H9 (cell line): Measurements from ENCODE around the gene LIPE. TPM values are rescaled to one million over a fixed set of nuclear protein-coding genes. Genes with fewer than 3 reads are reported as not detected.
A peak's percentile ranks its signal among the peaks of the same experiment; 100 is the strongest.

Experiments used
- DNase-seq: peaks from one replicate; pipeline ENCODE4 v3.0.0-alpha.2; 2017
- H2AFZ ChIP-seq: one replicate; pipeline ENCODE4 v1.6.1; 2013; ENCODE audit warnings: mild to moderate bottlenecking, low read length, control low read depth, moderate library complexity
- H2AK5ac ChIP-seq: 2 replicates; pipeline ENCODE4 v1.6.1; 2013; ENCODE audit warnings: low read length, control low read depth, mixed read lengths; ENCODE audit not compliant: insufficient read length
- H2BK120ac ChIP-seq: one replicate; pipeline ENCODE4 v1.6.1; 2013; ENCODE audit warnings: low read depth, mild to moderate bottlenecking, low read length, control low read depth, inconsistent platforms; ENCODE audit not compliant: poor library complexity, severe bottlenecking
- H2BK12ac ChIP-seq: 2 replicates; pipeline ENCODE4 v1.6.1; 2013; ENCODE audit warnings: low read length, control low read depth, mixed read lengths, low read depth; ENCODE audit not compliant: insufficient read length
- H2BK15ac ChIP-seq: 2 replicates; pipeline ENCODE4 v1.6.1; 2013; ENCODE audit warnings: low read depth, low read length, control low read depth
- H2BK20ac ChIP-seq: one replicate; pipeline ENCODE4 v1.6.1; 2013; ENCODE audit warnings: low read depth, mild to moderate bottlenecking, low read length, control low read depth, inconsistent platforms; ENCODE audit not compliant: poor library complexity, severe bottlenecking
- H2BK5ac ChIP-seq: 2 replicates; pipeline ENCODE4 v1.6.1; 2013; ENCODE audit warnings: low read length, control low read depth, mixed read lengths; ENCODE audit not compliant: insufficient read length
- H3K14ac ChIP-seq: 2 replicates; pipeline ENCODE4 v1.6.1; 2013; ENCODE audit warnings: low read length, control low read depth; ENCODE audit not compliant: insufficient read depth
- H3K18ac ChIP-seq: 2 replicates; pipeline ENCODE4 v1.6.1; 2013; ENCODE audit warnings: low read depth, mild to moderate bottlenecking, mixed read lengths, low read length, control low read depth; ENCODE audit not compliant: insufficient read length
- H3K23ac ChIP-seq: 2 replicates; pipeline ENCODE4 v1.6.1; 2013; ENCODE audit warnings: low read length, control low read depth, mixed read lengths, low read depth; ENCODE audit not compliant: insufficient read length
- H3K23me2 ChIP-seq: 2 replicates; pipeline ENCODE4 v1.6.1; 2013; ENCODE audit warnings: low read depth, mild to moderate bottlenecking, mixed read lengths, low read length, control low read depth; ENCODE audit not compliant: insufficient read length, poor library complexity, severe bottlenecking
- H3K27ac ChIP-seq: 2 replicates; pipeline ENCODE4 v1.5.1; 2013; ENCODE audit warnings: low read length, control low read depth, mixed read lengths, low read depth; ENCODE audit not compliant: insufficient read length
- H3K27me3 ChIP-seq: 2 replicates; pipeline ENCODE4 v1.6.1; 2013; ENCODE audit warnings: low read length, control low read depth, inconsistent platforms; ENCODE audit not compliant: insufficient read depth
- H3K4ac ChIP-seq: 2 replicates; pipeline ENCODE4 v1.6.1; 2013; ENCODE audit warnings: low read depth, mild to moderate bottlenecking, control low read depth, inconsistent platforms, low read length, moderate library complexity
- H3K4me1 ChIP-seq: 2 replicates; pipeline ENCODE4 v1.6.1; 2013; ENCODE audit warnings: low read length, control low read depth, inconsistent platforms; ENCODE audit not compliant: insufficient read depth
- H3K4me2 ChIP-seq: 2 replicates; pipeline ENCODE4 v1.6.1; 2013; ENCODE audit warnings: low read length, control low read depth, mixed read lengths; ENCODE audit not compliant: insufficient read length, insufficient read depth
- H3K56ac ChIP-seq: 2 replicates; pipeline ENCODE4 v1.6.1; 2013; ENCODE audit warnings: low read depth, mild to moderate bottlenecking, mixed read lengths, low read length, control low read depth; ENCODE audit not compliant: insufficient read length
- H3K79me1 ChIP-seq: 2 replicates; pipeline ENCODE4 v1.6.1; 2013; ENCODE audit warnings: low read depth, mild to moderate bottlenecking, moderate library complexity, low read length, control low read depth, inconsistent platforms; ENCODE audit not compliant: insufficient read depth, poor library complexity, severe bottlenecking
- H3K79me2 ChIP-seq: 2 replicates; pipeline ENCODE4 v1.6.1; 2013; ENCODE audit warnings: low read length, control low read depth, inconsistent platforms; ENCODE audit not compliant: insufficient read depth
- H3K9ac ChIP-seq: 2 replicates; pipeline ENCODE4 v1.6.1; 2013; ENCODE audit warnings: low read length, control low read depth, mixed read lengths; ENCODE audit not compliant: insufficient read length; ENCODE audit errors: extremely low read depth
- H3K9me3 ChIP-seq: one replicate; pipeline ENCODE4 v1.6.1; 2013; ENCODE audit warnings: low read depth, low read length, inconsistent platforms; ENCODE audit not compliant: control insufficient read depth
- H3T11ph ChIP-seq: one replicate; pipeline ENCODE4 v1.6.1; 2013; ENCODE audit warnings: mild to moderate bottlenecking, low read length, control low read depth, inconsistent platforms
- H4K20me1 ChIP-seq: one replicate; pipeline ENCODE4 v1.6.1; 2013; ENCODE audit not compliant: control insufficient read depth, insufficient read length, insufficient read depth
- H4K5ac ChIP-seq: 2 replicates; pipeline ENCODE4 v1.6.1; 2013; ENCODE audit warnings: low read depth, mild to moderate bottlenecking, mixed read lengths, low read length, control low read depth; ENCODE audit not compliant: insufficient read length
- H4K8ac ChIP-seq: replicated peaks from 2 replicates; pipeline ENCODE4 v1.6.1; 2013; ENCODE audit warnings: low read length, control low read depth, mixed read lengths, low read depth; ENCODE audit not compliant: insufficient read length
- H4K91ac ChIP-seq: 2 replicates; pipeline ENCODE4 v1.6.1; 2013; ENCODE audit warnings: low read depth, mild to moderate bottlenecking, moderate library complexity, mixed read lengths, low read length, control low read depth; ENCODE audit not compliant: insufficient read length
- H3K27ac Mint-ChIP-seq, 3 experiments: 2 replicates in 2 of 3; 3 replicates in 1 of 3; pipeline ENCODE4 v1.8.0; 2020 to 2021; ENCODE audit warnings: mixed read lengths in 3 of 3, mild to moderate bottlenecking in 1 of 3, moderate library complexity in 1 of 3
- H3K27me3 Mint-ChIP-seq: 2 replicates; pipeline ENCODE4 v1.8.0; 2021; ENCODE audit warnings: low read depth, mild to moderate bottlenecking, moderate library complexity, mixed read lengths
- H3K36me3 Mint-ChIP-seq, 3 experiments: 2 replicates in 2 of 3; 3 replicates in 1 of 3; pipeline ENCODE4 v1.8.0; 2020 to 2021; ENCODE audit warnings: low read depth in 3 of 3, mixed read lengths in 3 of 3; ENCODE audit not compliant: insufficient read depth in 1 of 3
- H3K4me1 Mint-ChIP-seq, 2 experiments: 2 replicates each; pipeline ENCODE4 v1.8.0; 2020; ENCODE audit warnings: mixed read lengths in 2 of 2
- H3K4me3 Mint-ChIP-seq, 2 experiments: 2 replicates in 1 of 2; 3 replicates in 1 of 2; pipeline ENCODE4 v1.8.0; 2020 to 2021; ENCODE audit warnings: mild to moderate bottlenecking in 2 of 2, mixed read lengths in 2 of 2, moderate library complexity in 1 of 2
- H3K9me3 Mint-ChIP-seq, 2 experiments: 2 replicates in 1 of 2; 3 replicates in 1 of 2; pipeline ENCODE4 v1.8.0; 2020; ENCODE audit warnings: mild to moderate bottlenecking in 2 of 2, mixed read lengths in 2 of 2, moderate library complexity in 1 of 2
- WGBS: extraction: QIAGEN DNeasy Blood & Tissue Kit; methylation state at CpG from one replicate; pipeline ENCODE4 v1.1.7; 2013; ENCODE audit warnings: missing lambda C conversion rate, low lambda C conversion rate, mixed read lengths; ENCODE audit not compliant: insufficient read length; ENCODE audit errors: extremely low coverage; 5-methylcytosine and 5-hydroxymethylcytosine counted together
- total RNA-seq: library from RNA; stranded (reverse); gene quantifications from 2 replicates; pipeline ENCODE4 v1.2.1, GENCODE V29; 2021
- TF ChIP-seq, protein P1 (sequence below): fragments of 200-600 bp; sonication (generic); conservative IDR thresholded peaks from 3 replicates; pipeline ENCODE4 v1.8.0; 2021; ENCODE audit warnings: antibody characterized with exemption, mild to moderate bottlenecking

The LIPE gene
- total RNA-seq, 1 experiment from 2014 or later = 6.3 TPM

DNA sequence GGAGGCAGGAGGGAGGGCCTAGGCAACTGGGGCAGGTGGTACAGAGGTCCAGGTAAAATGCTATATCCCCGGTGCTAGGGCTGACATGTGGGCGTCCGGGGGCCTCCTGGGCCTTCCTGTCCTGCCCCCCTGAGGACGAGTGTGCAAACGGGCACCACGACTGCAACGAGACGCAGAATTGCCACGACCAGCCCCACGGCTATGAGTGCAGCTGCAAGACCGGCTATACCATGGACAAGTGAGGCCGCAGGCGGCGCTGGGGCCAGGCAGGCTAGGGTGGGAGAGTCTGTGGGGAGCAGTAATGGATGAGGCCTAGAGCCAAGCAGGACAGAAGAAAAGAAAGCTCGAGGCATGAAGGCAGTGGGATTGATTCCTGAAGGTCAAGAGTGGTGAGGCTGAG is 58.4 kb downstream of the LIPE start:
- H2AK5ac ChIP-seq = no peak overlapping the region
- no peak overlapping the region for H3K4me3 Mint-ChIP-seq
- peaks cover 1% of the 10 kb centered on the region; the same call in 1 of the 2 replicates for H3K27me3 Mint-ChIP-seq

More for the DNA sequence above, 58.4 kb downstream of the LIPE start:
- H2BK15ac ChIP-seq = no peak overlapping the region
- H3K4me1 ChIP-seq = peaks cover 5% of the 10 kb centered on the region; the same call in 1 of the 2 replicates
- H2AFZ ChIP-seq = no peak overlapping the region
- H3K79me1 ChIP-seq = no peaks in the 10 kb centered on the region
- H2BK12ac ChIP-seq = no peak overlapping the region
- Mint-ChIP-seq H3K9me3 (peaks cover 5 to 9% of the 10 kb centered on the region in 2 experiments), H3K27ac (peak overlapping the region in 1 of 3 experiments; percentile 68; a peak in 3 of 7 replicates), H3K4me1 (peaks cover 38 to 48% of the 10 kb centered on the region in 2 experiments), H3K36me3 (peaks cover 30 to 41% (median 34%) of the 10 kb centered on the region in 3 experiments)
- H3K4ac ChIP-seq = no peak overlapping the region
- peaks cover 3% of the 10 kb centered on the region for H3K23me2 ChIP-seq
- no peak overlapping the region for H4K5ac ChIP-seq
- no peak for DNase-seq
- no peaks in the 10 kb centered on the region for H4K20me1 ChIP-seq
- no peak overlapping the region for H3K9ac ChIP-seq
- no peak overlapping the region for H4K8ac ChIP-seq
- no peaks in the 10 kb centered on the region for H3K79me2 ChIP-seq
- TF ChIP-seq, protein P1, sequence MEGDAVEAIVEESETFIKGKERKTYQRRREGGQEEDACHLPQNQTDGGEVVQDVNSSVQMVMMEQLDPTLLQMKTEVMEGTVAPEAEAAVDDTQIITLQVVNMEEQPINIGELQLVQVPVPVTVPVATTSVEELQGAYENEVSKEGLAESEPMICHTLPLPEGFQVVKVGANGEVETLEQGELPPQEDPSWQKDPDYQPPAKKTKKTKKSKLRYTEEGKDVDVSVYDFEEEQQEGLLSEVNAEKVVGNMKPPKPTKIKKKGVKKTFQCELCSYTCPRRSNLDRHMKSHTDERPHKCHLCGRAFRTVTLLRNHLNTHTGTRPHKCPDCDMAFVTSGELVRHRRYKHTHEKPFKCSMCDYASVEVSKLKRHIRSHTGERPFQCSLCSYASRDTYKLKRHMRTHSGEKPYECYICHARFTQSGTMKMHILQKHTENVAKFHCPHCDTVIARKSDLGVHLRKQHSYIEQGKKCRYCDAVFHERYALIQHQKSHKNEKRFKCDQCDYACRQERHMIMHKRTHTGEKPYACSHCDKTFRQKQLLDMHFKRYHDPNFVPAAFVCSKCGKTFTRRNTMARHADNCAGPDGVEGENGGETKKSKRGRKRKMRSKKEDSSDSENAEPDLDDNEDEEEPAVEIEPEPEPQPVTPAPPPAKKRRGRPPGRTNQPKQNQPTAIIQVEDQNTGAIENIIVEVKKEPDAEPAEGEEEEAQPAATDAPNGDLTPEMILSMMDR = no peak
- H3T11ph ChIP-seq = no peak overlapping the region
- H3K4me2 ChIP-seq = no peak overlapping the region
- no peak overlapping the region for H2BK20ac ChIP-seq
- H3K23ac ChIP-seq = no peak overlapping the region
- no peak overlapping the region for H2BK120ac ChIP-seq
- H3K14ac ChIP-seq = no peak overlapping the region
- H3K56ac ChIP-seq = no peak overlapping the region
- WGBS = no CpG with 5 or more reads among the region's 15 CpGs
- H3K9me3 ChIP-seq = peaks cover 5% of the 10 kb centered on the region
- H4K91ac ChIP-seq = no peak overlapping the region
- no peak overlapping the region for H2BK5ac ChIP-seq
- H3K27ac ChIP-seq = no peak overlapping the region
- H3K18ac ChIP-seq = no peak overlapping the region
- H3K27me3 ChIP-seq = no peaks in the 10 kb centered on the region
